HEK293T (cell line): Measurements from ENCODE around the gene YY1.

Source experiments
- BHLHE40 ChIP-seq: fragments of 450-650 bp; IDR thresholded peaks from 2 replicates; pipeline ENCODE4 v1.6.1; 2016; ENCODE audit warnings: mild to moderate bottlenecking, moderate library complexity, borderline replicate concordance
- FOXK2 ChIP-seq: fragments of 450-650 bp; IDR thresholded peaks from 2 replicates; pipeline ENCODE4 v1.6.1; 2016; ENCODE audit warnings: mild to moderate bottlenecking
- FOXM1 ChIP-seq: fragments of 450-650 bp; IDR thresholded peaks from 2 replicates; pipeline ENCODE4 v1.6.1; 2017; ENCODE audit warnings: mild to moderate bottlenecking, borderline replicate concordance
- SP1 ChIP-seq: fragments of 450-650 bp; IDR thresholded peaks from 2 replicates; pipeline ENCODE4 v1.6.1; 2017
- TARDBP ChIP-seq: fragments of 450-650 bp; IDR thresholded peaks from 2 replicates; pipeline ENCODE4 v1.6.1; 2016

- TF ChIP-seq TARDBP = no peak
- TF ChIP-seq BHLHE40 = no peak
- TF ChIP-seq SP1 = no peak
- no peak for TF ChIP-seq FOXM1
- TF ChIP-seq FOXK2 = no peak
These were observed 54.0 kb downstream of the YY1 start for GRCh38 chr14:100292776-100293461.
